GM21717 (cell line): ENCODE measurements around the gene USP34.

ENCODE experiments used
- ATAC-seq: cut with Tn5 transposase; IDR thresholded peaks from one replicate; pipeline ENCODE4 v1.9.1; 2021; ENCODE audit warnings: mild to moderate bottlenecking, moderate library complexity; ENCODE audit not compliant: unreplicated experiment

The USP34 gene

GRCh38 chr2:61379521-61379920 is 91.4 kb downstream of the USP34 start:
- no peak for ATAC-seq

GRCh38 chr2:61378281-61378680 is 92.6 kb downstream of the USP34 start:
- ATAC-seq = no peak

- ATAC-seq = no peak
Observed at GRCh38 chr2:61377046-61377445, 93.8 kb downstream of the USP34 start.

DNA sequence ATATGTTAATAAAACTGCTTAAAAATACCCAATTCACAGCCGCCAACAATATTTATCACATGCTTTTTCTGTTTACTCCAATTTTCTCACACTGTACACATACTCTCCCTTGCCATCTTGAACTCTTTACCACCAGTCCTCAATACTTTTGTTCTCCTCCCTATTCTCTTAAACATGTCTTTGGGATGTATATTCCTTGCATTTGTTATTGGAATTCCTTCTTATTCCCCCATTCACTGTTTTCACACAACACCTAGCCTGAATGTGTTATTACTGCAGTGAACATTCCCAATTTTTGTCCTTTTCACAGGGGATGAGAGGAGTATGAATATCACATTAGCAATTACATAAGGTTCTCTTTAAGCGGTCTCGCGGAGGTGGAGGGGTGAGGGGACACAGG is 94.7 kb downstream of the USP34 start:
- ATAC-seq = no peak

DNA sequence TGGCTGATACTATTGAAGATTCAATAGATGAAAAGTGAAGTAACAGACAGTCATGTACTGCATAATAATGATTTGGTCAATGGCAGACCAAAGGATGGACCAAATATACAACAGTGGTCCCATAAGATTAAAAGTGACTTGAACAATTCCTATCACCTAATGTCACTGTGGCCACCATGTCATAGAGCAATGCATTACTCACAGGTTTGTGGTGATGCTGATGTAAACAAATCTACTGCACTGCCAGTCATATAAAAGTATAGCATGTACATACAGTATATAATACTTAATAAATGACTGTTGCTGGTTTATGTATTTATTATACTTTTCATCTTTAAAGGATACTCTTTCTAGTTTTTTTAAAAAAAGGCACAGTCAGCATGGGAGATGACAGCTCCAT is 99.9 kb downstream of the USP34 start:
- no peak for ATAC-seq

- no peak for ATAC-seq
Observed at GRCh38 chr2:61368687-61369665, 101.9 kb downstream of the USP34 start.

DNA sequence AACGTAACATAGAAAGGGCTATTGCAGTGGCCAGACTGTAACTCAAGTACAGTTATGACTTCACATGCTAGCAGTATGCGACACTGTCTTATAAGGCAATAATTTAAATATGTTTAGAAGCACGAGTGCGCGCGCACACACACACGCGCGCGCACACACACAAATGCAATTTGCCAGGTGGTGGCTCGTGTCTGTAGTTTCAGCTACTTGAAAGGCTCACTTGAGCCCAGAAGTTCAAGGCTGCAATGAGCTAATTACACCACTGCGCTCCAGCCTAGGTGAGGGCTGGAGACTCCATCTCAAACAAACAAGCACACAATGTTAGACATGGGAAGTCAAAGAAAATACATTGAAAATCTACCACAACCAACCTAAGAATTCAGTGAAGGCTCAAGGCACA is 103.7 kb downstream of the USP34 start:
- no peak for ATAC-seq

DNA sequence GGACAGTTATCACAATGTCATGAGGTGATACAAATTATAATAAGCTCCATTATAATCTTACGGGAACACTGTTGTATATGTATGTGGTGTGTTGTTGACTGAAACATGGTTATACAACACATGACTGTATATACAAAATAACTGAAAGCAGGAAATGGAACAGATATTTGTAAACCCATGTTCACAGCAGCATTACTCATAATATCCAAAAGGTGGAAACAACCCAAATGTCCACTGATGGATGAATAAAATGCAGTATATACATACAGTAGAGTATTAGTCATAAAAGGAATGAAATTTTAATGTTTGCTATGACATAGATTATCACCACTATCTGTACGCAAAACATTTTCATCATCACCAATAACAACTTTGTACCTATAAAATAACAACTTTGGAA is 107.3 kb downstream of the USP34 start:
- no peak for ATAC-seq

GRCh38 chr2:61362873-61363272 is 108.0 kb downstream of the USP34 start:
- no peak for ATAC-seq

- no peak for ATAC-seq
Observed at GRCh38 chr2:61361068-61361467, 109.8 kb downstream of the USP34 start.

- no peak for ATAC-seq
Observed at GRCh38 chr2:61359058-61359457, 111.8 kb downstream of the USP34 start.

DNA sequence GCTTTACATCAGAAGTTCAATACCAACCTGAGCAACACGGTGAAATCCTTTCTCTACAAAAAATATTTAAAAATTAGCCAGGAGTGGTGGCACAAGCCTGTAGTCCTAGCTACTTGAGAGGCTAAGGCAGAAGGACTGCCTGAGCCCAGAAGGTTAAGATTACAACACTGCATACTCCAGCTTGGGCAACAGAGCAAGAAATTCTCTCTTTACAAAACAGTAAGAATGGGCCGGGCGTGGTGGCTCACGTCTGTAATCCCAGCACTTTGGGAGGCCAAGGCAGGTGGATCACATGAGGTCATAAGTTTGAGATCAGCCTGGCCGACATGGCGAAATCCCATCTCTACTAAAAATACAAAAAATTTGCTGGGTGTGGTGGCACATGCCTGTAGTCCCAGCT is 113.2 kb downstream of the USP34 start:
- ATAC-seq = no peak

DNA sequence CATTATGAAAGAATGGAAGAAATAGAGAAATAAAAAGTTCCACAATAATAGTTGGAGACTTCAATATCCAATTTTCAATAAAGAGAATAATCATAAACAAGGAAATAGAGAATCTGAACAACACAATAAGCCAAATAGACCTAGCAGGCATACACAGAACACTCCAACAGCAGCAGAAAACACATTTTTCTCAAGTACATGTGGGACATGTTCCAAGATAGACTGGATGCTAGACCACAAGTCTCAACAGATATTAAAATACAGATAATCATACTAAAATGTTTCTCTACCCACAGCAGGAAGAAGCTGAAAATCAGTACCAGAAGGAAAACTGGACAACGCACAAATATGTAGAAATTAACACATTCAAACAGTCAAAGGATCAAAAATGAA is 113.9 kb downstream of the USP34 start:
- ATAC-seq = no peak

GRCh38 chr2:61356261-61356957 is 114.5 kb downstream of the USP34 start:
- no peak for ATAC-seq

GRCh38 chr2:61354543-61355197 is 116.2 kb downstream of the USP34 start:
- ATAC-seq = no peak

DNA sequence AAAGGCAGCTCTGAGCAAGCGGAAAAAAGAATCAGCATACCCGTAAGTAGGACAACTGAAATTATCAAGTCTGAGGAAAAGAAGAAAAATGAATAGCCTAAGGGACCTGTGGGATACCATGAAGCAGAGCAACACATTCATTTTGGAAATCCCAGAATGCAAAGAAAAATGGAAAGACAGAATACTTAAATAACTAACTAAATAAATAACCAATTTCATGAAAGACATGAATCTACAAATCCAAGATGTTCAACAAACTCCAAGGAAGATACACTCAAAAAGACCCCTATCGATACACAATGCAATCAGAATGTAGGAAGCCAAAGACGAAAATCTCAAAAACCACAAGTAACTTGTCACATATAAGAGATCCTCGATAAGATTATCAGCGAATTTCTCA is 117.0 kb downstream of the USP34 start:
- ATAC-seq = no peak

GRCh38 chr2:61350777-61351176 is 120.1 kb downstream of the USP34 start:
- no peak for ATAC-seq

DNA sequence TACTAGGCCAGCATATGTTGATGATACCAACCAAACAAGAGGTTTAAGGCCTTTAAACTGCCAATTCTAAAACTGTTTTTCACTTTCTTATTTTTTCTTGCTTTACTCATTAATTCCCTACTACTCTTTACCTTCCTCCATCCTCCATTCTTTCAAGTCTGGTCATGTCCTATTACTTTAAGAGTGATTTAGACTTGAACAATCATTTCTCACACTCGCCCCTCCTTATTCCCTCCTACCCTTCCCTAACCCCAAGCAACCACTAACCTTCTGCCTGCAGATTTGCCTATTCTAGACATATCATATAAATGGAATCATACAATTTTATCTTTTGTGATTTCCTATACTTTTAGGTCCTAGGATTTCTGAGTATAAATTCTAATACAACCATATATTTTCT is 127.7 kb downstream of the USP34 start:
- ATAC-seq = no peak

GRCh38 chr2:61340242-61340641 is 130.6 kb downstream of the USP34 start:
- no peak for ATAC-seq

GRCh38 chr2:61338447-61338846 is 132.4 kb downstream of the USP34 start:
- ATAC-seq = no peak

- no peak for ATAC-seq
Observed at GRCh38 chr2:61335187-61335586, 135.7 kb downstream of the USP34 start.

- ATAC-seq = no peak
Observed at GRCh38 chr2:61334466-61334865, 136.4 kb downstream of the USP34 start.
